ENCODE results near the gene ACTL9. TPM values are rescaled to one million over a fixed set of nuclear protein-coding genes. Genes with fewer than 3 reads are reported as not detected.
"Not testable (repeated sequence)": the region's sequence is repeated elsewhere in the genome, so short reads cannot be mapped to it uniquely, and the experiment has no call there.

The ACTL9 gene
- polyA plus RNA-seq (2011; rRNA removed): not detected in 2 replicates
- not detected in 2 replicates for polyA plus RNA-seq (2012; cell fraction: cytosol; rRNA removed)
- not detected in 2 replicates for polyA plus RNA-seq (2012; cell fraction: nucleus; rRNA removed)
- polyA plus RNA-seq (2017; fragmentation: RNase III; extraction: RNeasy Plus Mini Kit Qiagen cat#74134 plus additional on column Dnase treatment): not detected in 3 replicates
- not detected in 2 replicates for polyA minus RNA-seq (2011; rRNA and poly(A)+ RNA removed)

DNA sequence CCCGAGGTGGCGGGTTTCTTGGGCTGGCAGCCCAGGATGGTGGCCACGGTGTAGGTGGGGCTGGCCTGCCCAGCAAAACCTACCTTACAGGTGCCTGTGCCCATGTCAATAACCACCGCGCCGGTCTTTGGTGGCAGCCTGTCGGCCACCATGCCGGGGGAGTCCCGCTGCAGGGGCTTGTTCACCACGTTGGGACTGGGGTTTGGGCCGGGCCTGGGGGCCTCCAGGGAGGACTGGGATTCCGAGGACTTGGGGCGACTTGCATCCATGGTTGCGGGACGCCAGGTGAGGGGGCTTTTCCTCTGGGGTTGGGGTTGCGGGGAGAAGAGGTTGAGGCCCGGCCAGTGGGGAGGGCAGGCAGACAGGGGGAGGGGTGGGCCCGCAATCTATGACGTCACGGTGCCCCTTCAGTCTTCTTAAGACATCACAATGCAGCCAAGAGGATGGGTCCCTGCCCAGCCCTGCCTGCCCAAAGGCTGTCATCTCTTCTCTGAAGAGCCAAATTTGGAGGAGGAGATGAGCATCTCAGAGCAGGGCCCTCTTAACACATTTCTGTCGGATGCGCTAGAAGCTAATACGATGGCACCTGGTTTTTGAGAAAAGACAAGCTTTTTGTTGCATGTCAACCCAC lies at the start of gene ACTL9:
TSS of gene ACTL9 (minus strand) at position 363 of the 631 bp plus-strand sequence. CDS start at position 269, 94 bp downstream.
- POLR2A ChIA-PET: no interaction called here
- H3K4me2 ChIP-seq: no peak within 1 kb of the TSS
- no peaks in the 10 kb centered on the region for H3K9me3 ChIP-seq
- CTCF ChIA-PET: no interaction called here
- no peak for FAIRE-seq
- no peak within 1 kb of the TSS for H3K4me3 ChIP-seq
- ATAC-seq: no peak
- no peak for TF ChIP-seq TFCP2L1 (CRISPR knock-in tag; IDR thresholded peaks at IDR 0.05)
- TF ChIP-seq KDM5A (IDR thresholded peaks at IDR 0.05): no peak
- TF ChIP-seq MAFK (IDR thresholded peaks at IDR 0.05; ENCODE audit: partially characterized antibody): no peak
- TF ChIP-seq CHD4 (IDR thresholded peaks at IDR 0.05; ENCODE audit: borderline replicate concordance): no peak
- no peak for TF ChIP-seq BHLHE40 (IDR thresholded peaks at IDR 0.05; ENCODE audit: low read depth, low read length)
- no peak for TF ChIP-seq HDAC2 (IDR thresholded peaks at IDR 0.05)
- no peak for TF ChIP-seq POLR2A (IDR thresholded peaks at IDR 0.05; ENCODE audit: low read length)
- TF ChIP-seq TP53 (CRISPR knock-in tag; IDR thresholded peaks at IDR 0.05): no peak
- no peak for TF ChIP-seq GATA3 (IDR thresholded peaks at IDR 0.05; ENCODE audit: borderline replicate concordance)
- no peak for TF ChIP-seq SREBF2 (IDR thresholded peaks at IDR 0.05)
- no peak for TF ChIP-seq FOXS1 (CRISPR knock-in tag; IDR thresholded peaks at IDR 0.05)
- TF ChIP-seq ZFP36 (IDR thresholded peaks at IDR 0.05; ENCODE audit: borderline replicate concordance, partially characterized antibody): no peak
- TF ChIP-seq POLR2AphosphoS2 (conservative IDR thresholded peaks at IDR 0.05; ENCODE audit: low read length): no peak
- TF ChIP-seq, protein P1, sequence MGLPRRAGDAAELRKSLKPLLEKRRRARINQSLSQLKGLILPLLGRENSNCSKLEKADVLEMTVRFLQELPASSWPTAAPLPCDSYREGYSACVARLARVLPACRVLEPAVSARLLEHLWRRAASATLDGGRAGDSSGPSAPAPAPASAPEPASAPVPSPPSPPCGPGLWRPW (IDR thresholded peaks at IDR 0.05): no peak
- TF ChIP-seq JUN (IDR thresholded peaks at IDR 0.05): no peak
- no peak for DNase-seq (ENCODE audit: low read depth in 1 of 2, low spot score in 1 of 2)
- 53% methylated on average over 6 of the region's 23 CpGs for WGBS (ENCODE audit: missing lambda C conversion rate)
- H3K4me1 ChIP-seq: 0 out of 3 replicates have a peak, but pooled peaks cover 2% of the 10 kb centered on the region
- no peak within 1 kb of the TSS for H3K27ac ChIP-seq

- 36% methylated on average over 3 of the region's 55 CpGs for WGBS (ENCODE audit: missing lambda C conversion rate)
- CTCF ChIA-PET; H3K27ac ChIP-seq; H3K4me2 ChIP-seq; POLR2A ChIA-PET; H3K9me3 ChIP-seq; H3K4me1 ChIP-seq; H3K4me3 ChIP-seq; ATAC-seq; FAIRE-seq; DNase-seq (ENCODE audit: low read depth in 1 of 2, low spot score in 1 of 2): not testable (repeated sequence)
Observed at GRCh38 chr19:8739291-8740065, 40.9 kb upstream of the ACTL9 start.

GRCh38 chr19:8738377-8738776 lies 39.8 kb upstream of the ACTL9 start:
- DNase-seq (ENCODE audit: low read depth in 1 of 2, low spot score in 1 of 2) (no peak), FAIRE-seq (no peak), ATAC-seq (no peak)
- ChIA-PET POLR2A (no interaction called here), CTCF (no interaction called here)
- Histone ChIP-seq H3K27ac (no peak overlapping the region), H3K4me3 (no peak overlapping the region), H3K9me3 (no peaks in the 10 kb centered on the region), H3K4me2 (no peak overlapping the region), H3K4me1 (no peaks in the 10 kb centered on the region)
- WGBS (ENCODE audit: missing lambda C conversion rate): 24% methylated on average over 8 of the region's 8 CpGs
- TF ChIP-seq ZC3H11A (IDR thresholded peaks at IDR 0.05) (peak; percentile 54), KDM1A (IDR thresholded peaks at IDR 0.05; ENCODE audit: low read depth) (no peak), ZSCAN20 (CRISPR knock-in tag; IDR thresholded peaks at IDR 0.05) (no peak), EHMT2 (IDR thresholded peaks at IDR 0.05; ENCODE audit: low read depth) (no peak), RCOR1 (IDR thresholded peaks at IDR 0.05; ENCODE audit: low read depth, low read length) (no peak), JUNB (IDR thresholded peaks at IDR 0.05) (no peak), PBX3 (IDR thresholded peaks at IDR 0.05) (no peak)
- TF ChIP-seq, protein P2, sequence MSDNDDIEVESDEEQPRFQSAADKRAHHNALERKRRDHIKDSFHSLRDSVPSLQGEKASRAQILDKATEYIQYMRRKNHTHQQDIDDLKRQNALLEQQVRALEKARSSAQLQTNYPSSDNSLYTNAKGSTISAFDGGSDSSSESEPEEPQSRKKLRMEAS (IDR thresholded peaks at IDR 0.05): no peak
